T-helper 17 cell (primary cell): Measurements from ENCODE around the gene C5. TPM values are rescaled to one million over a fixed set of nuclear protein-coding genes. Genes with fewer than 3 reads are reported as not detected.
"Not testable (repeated sequence)": the region's sequence is repeated elsewhere in the genome, so short reads cannot be mapped to it uniquely, and the experiment has no call there.

Source experiments
- ATAC-seq: fragments of 150-1000 bp; cut with Tn5 transposase; 2 replicates; pipeline ENCODE4 v1.10.0; 2021; ENCODE audit warnings: mild to moderate bottlenecking, moderate library complexity
- DNase-seq, 3 donors: peaks; one replicate each; pipeline versions ENCODE4 v3.0.0 to v3.0.0-alpha.2; 2020 to 2021
- H3K9me3 ChIP-seq: one replicate; pipeline ENCODE4 v1.7.0; 2013; ENCODE audit warnings: low read length, mild to moderate bottlenecking; ENCODE audit not compliant: control insufficient read depth, poor library complexity, severe bottlenecking
- H3K27ac Mint-ChIP-seq: one replicate; pipeline ENCODE4 v1.8.0; 2022; ENCODE audit warnings: mild to moderate bottlenecking, moderate library complexity, mixed read lengths
- H3K27me3 Mint-ChIP-seq: one replicate; pipeline ENCODE4 v1.8.0; 2022; ENCODE audit warnings: mixed read lengths
- H3K36me3 Mint-ChIP-seq: one replicate; pipeline ENCODE4 v1.8.0; 2022; ENCODE audit warnings: low read depth, mixed read lengths
- H3K4me1 Mint-ChIP-seq: one replicate; pipeline ENCODE4 v1.8.0; 2022; ENCODE audit warnings: mild to moderate bottlenecking, mixed read lengths
- H3K4me3 Mint-ChIP-seq: one replicate; pipeline ENCODE4 v1.8.0; 2022; ENCODE audit warnings: mild to moderate bottlenecking, moderate library complexity, mixed read lengths
- total RNA-seq, 4 donors: library from RNA in 2 of 4; stranded (reverse) in 2 of 4; gene quantifications; one replicate each; pipeline ENCODE4 v1.2.3 and lab custom pipeline; 2022 to 2026

The C5 gene
- total RNA-seq, 2 donors from 2014 or later = 1.3 to 1.9 TPM

- Mint-ChIP-seq H3K27me3 (peaks cover 6% of the 10 kb centered on the region), H3K4me1 (peaks cover 5% of the 10 kb centered on the region), H3K27ac (no peak overlapping the region), H3K4me3 (no peak overlapping the region), H3K36me3 (peaks cover 4% of the 10 kb centered on the region)
- no peak for ATAC-seq
- no peak for DNase-seq
- H3K9me3 ChIP-seq = no peaks in the 10 kb centered on the region
Measured at GRCh38 chr9:120985819-120986222, 64.3 kb downstream of the C5 start.

GRCh38 chr9:120983259-120983837, 66.7 kb downstream of the C5 start:
- peaks cover 2% of the 10 kb centered on the region for H3K36me3 Mint-ChIP-seq
- H3K4me1 Mint-ChIP-seq = peaks cover 5% of the 10 kb centered on the region
- no peak overlapping the region for H3K4me3 Mint-ChIP-seq
- H3K9me3 ChIP-seq = no peaks in the 10 kb centered on the region
- peaks cover 3% of the 10 kb centered on the region for H3K27me3 Mint-ChIP-seq
- H3K27ac Mint-ChIP-seq = peak overlapping the region; percentile 71
- no peak for ATAC-seq
- no peak for DNase-seq

GRCh38 chr9:120982836-120983235, 67.2 kb downstream of the C5 start:
- H3K36me3 Mint-ChIP-seq = peaks cover 2% of the 10 kb centered on the region

GRCh38 chr9:120980951-120981350, 69.1 kb downstream of the C5 start:
- Mint-ChIP-seq H3K4me1 (peaks cover 5% of the 10 kb centered on the region), H3K4me3 (no peak overlapping the region), H3K27me3 (no peaks in the 10 kb centered on the region), H3K27ac (no peak overlapping the region), H3K36me3 (peaks cover 2% of the 10 kb centered on the region)
- ATAC-seq (no peak), DNase-seq (no peak)
- no peaks in the 10 kb centered on the region for H3K9me3 ChIP-seq

More at GRCh38 chr9:120982836-120983235, 67.2 kb downstream of the C5 start:
- Mint-ChIP-seq H3K4me1 (peaks cover 5% of the 10 kb centered on the region), H3K27me3 (no peaks in the 10 kb centered on the region), H3K27ac (no peak overlapping the region), H3K4me3 (no peak overlapping the region)
- H3K9me3 ChIP-seq = no peaks in the 10 kb centered on the region
- no peak for DNase-seq
- no peak for ATAC-seq

- Mint-ChIP-seq H3K27ac (no peak overlapping the region), H3K4me1 (peaks cover 11% of the 10 kb centered on the region), H3K27me3 (no peaks in the 10 kb centered on the region), H3K36me3 (peaks cover 2% of the 10 kb centered on the region), H3K4me3 (no peak overlapping the region)
- DNase-seq (no peak), ATAC-seq (no peak)
- H3K9me3 ChIP-seq = no peaks in the 10 kb centered on the region
Measured at GRCh38 chr9:120979797-120980196, 70.3 kb downstream of the C5 start.

- DNase-seq (no peak), ATAC-seq (no peak)
- Mint-ChIP-seq H3K36me3 (peaks cover 2% of the 10 kb centered on the region), H3K27ac (peak overlapping the region; percentile 72), H3K4me3 (no peak overlapping the region), H3K27me3 (no peaks in the 10 kb centered on the region), H3K4me1 (peaks cover 18% of the 10 kb centered on the region)
- no peaks in the 10 kb centered on the region for H3K9me3 ChIP-seq
Measured at GRCh38 chr9:120978987-120979386, 71.1 kb downstream of the C5 start.

GRCh38 chr9:120977321-120977720, 72.8 kb downstream of the C5 start:
- Mint-ChIP-seq H3K4me1 (peaks cover 17% of the 10 kb centered on the region), H3K27me3 (no peaks in the 10 kb centered on the region), H3K36me3 (peaks cover 2% of the 10 kb centered on the region), H3K27ac (no peak overlapping the region), H3K4me3 (no peak overlapping the region)
- ATAC-seq (no peak), DNase-seq (no peak)
- no peaks in the 10 kb centered on the region for H3K9me3 ChIP-seq

- peaks cover 13% of the 10 kb centered on the region for H3K4me1 Mint-ChIP-seq
- DNase-seq (no peak), ATAC-seq (peak; percentile 65)
- H3K9me3 ChIP-seq = no peaks in the 10 kb centered on the region
- H3K27ac Mint-ChIP-seq = peak overlapping the region; percentile 89
- H3K4me3 Mint-ChIP-seq = peak overlapping the region; percentile 52
- H3K36me3 Mint-ChIP-seq = peaks cover 2% of the 10 kb centered on the region
- H3K27me3 Mint-ChIP-seq = no peaks in the 10 kb centered on the region
Measured at GRCh38 chr9:120974921-120975320, 75.2 kb downstream of the C5 start.

- ATAC-seq = no peak
- peak overlapping the region; percentile 89 for H3K27ac Mint-ChIP-seq
- peaks cover 2% of the 10 kb centered on the region for H3K36me3 Mint-ChIP-seq
- peaks cover 13% of the 10 kb centered on the region for H3K4me1 Mint-ChIP-seq
- H3K9me3 ChIP-seq = no peaks in the 10 kb centered on the region
- DNase-seq = no peak
- no peaks in the 10 kb centered on the region for H3K27me3 Mint-ChIP-seq
- H3K4me3 Mint-ChIP-seq = no peak overlapping the region
Measured at GRCh38 chr9:120974181-120974580, 75.9 kb downstream of the C5 start.

- H3K27me3 Mint-ChIP-seq = no peaks in the 10 kb centered on the region
- H3K4me3 Mint-ChIP-seq = no peak overlapping the region
- peaks cover 13% of the 10 kb centered on the region for H3K4me1 Mint-ChIP-seq
- DNase-seq = no peak
- ATAC-seq = no peak
- H3K27ac Mint-ChIP-seq = no peak overlapping the region
- no peaks in the 10 kb centered on the region for H3K9me3 ChIP-seq
- no peaks in the 10 kb centered on the region for H3K36me3 Mint-ChIP-seq
Measured at GRCh38 chr9:120971938-120972337, 78.1 kb downstream of the C5 start.

GRCh38 chr9:120971471-120971870, 78.6 kb downstream of the C5 start:
- not testable (repeated sequence) for H3K36me3 Mint-ChIP-seq, DNase-seq, H3K9me3 ChIP-seq, H3K27ac Mint-ChIP-seq, H3K27me3 Mint-ChIP-seq, H3K4me3 Mint-ChIP-seq, ATAC-seq
- peaks cover 13% of the 10 kb centered on the region for H3K4me1 Mint-ChIP-seq

GRCh38 chr9:120970244-120970643, 79.8 kb downstream of the C5 start:
- ATAC-seq (no peak), DNase-seq (no peak)
- H3K9me3 ChIP-seq = no peaks in the 10 kb centered on the region
- peaks cover 11% of the 10 kb centered on the region for H3K4me1 Mint-ChIP-seq
- H3K36me3 Mint-ChIP-seq = peaks cover 4% of the 10 kb centered on the region
- no peak overlapping the region for H3K4me3 Mint-ChIP-seq
- no peak overlapping the region for H3K27ac Mint-ChIP-seq
- no peaks in the 10 kb centered on the region for H3K27me3 Mint-ChIP-seq

GRCh38 chr9:120966013-120966369, 84.1 kb downstream of the C5 start:
- H3K27me3 Mint-ChIP-seq = no peaks in the 10 kb centered on the region
- ATAC-seq (no peak), DNase-seq (no peak)
- no peak overlapping the region for H3K27ac Mint-ChIP-seq
- H3K4me1 Mint-ChIP-seq = peaks cover 2% of the 10 kb centered on the region
- peaks cover 13% of the 10 kb centered on the region for H3K36me3 Mint-ChIP-seq
- H3K9me3 ChIP-seq = no peaks in the 10 kb centered on the region
- no peak overlapping the region for H3K4me3 Mint-ChIP-seq

- no peaks in the 10 kb centered on the region for H3K9me3 ChIP-seq
- Mint-ChIP-seq H3K4me1 (peaks cover 2% of the 10 kb centered on the region), H3K4me3 (no peak overlapping the region), H3K27ac (no peak overlapping the region), H3K36me3 (peaks cover 13% of the 10 kb centered on the region), H3K27me3 (no peaks in the 10 kb centered on the region)
- ATAC-seq (no peak), DNase-seq (no peak)
Measured at GRCh38 chr9:120965344-120966012, 84.6 kb downstream of the C5 start.
